Gastroesophageal sphincter (tissue), 4 donors: Measurements from ENCODE around the gene ITGB6. TPM values are rescaled to one million over a fixed set of nuclear protein-coding genes. Genes with fewer than 3 reads are reported as not detected.

ENCODE experiments used
- total RNA-seq, 4 donors: library from RNA; depleted of rRNA; stranded (reverse); fragments of >200 nt; gene quantifications; one replicate each; pipeline ENCODE4 v1.1.0, GENCODE V29; 2016

ITGB6 gene
- total RNA-seq, 4 donors from 2014 or later, result 2.2 TPM; not detected in 3

Other genes with a start within 250 kb of the ITGB6 start
- 10 to 100 TPM in 1 of 4 donors, 1 to 10 TPM in 3; 6.5 to 15.0 (median 8.0) TPM for gene PLA2R1, start 137.7 kb downstream of the ITGB6 start, total RNA-seq